Measurements from ENCODE around the gene CARD16.

GRCh38 chr11:105081412-105082150 is 36.4 kb upstream of the CARD16 start:
- TF ChIP-seq POLR2A (IDR thresholded peaks at IDR 0.05) (no peak), CTCF (IDR thresholded peaks at IDR 0.05) (no peak)
